Measurements from ENCODE around the gene ARIH2.
"Not testable (repeated sequence)": the region's sequence is repeated elsewhere in the genome, so short reads cannot be mapped to it uniquely, and the experiment has no call there.

Gene ARIH2

GRCh38 chr3:49006408-49007067 lies 87.9 kb downstream of the ARIH2 start:
- Histone ChIP-seq H3K4me2 (peak overlapping the region; percentile 94 to 100 (median 96)), H3K9ac (peak overlapping the region; percentile 87 to 99 (median 94))
- no peak for TF ChIP-seq Cebpa-rat (IDR thresholded peaks at IDR 0.05)

GRCh38 chr3:49007068-49007770 lies 88.6 kb downstream of the ARIH2 start, which contains the start of gene WDR6:
WDR6 (plus strand) TSS chr3:49007391; CDS start chr3:49007432, 41 bp downstream.
- peaks cover 17 to 44% (median 42%) of the 10 kb centered on the region in 11 experiments; a peak in 21 of 22 replicates for H4K20me1 ChIP-seq
- peak within 1 kb of the TSS; percentile 94 to 100 (median 96) for H3K4me2 ChIP-seq
- H3K27ac ChIP-seq, result peak within 1 kb of the TSS; percentile 87 to 99 (median 95)
- H3K27me3 ChIP-seq, result no peaks in the 10 kb centered on the region
- peak within 1 kb of the TSS; percentile 87 to 99 (median 94) for H3K9ac ChIP-seq
- peaks cover 28 to 44% (median 36%) of the 10 kb centered on the region in 10 experiments for H3K4me1 ChIP-seq
- H3K4me3 ChIP-seq, result peak within 1 kb of the TSS; percentile 67 to 91 (median 80)
- H3K9me3 ChIP-seq (replicated peaks in 1 of 11), result no peaks in the 10 kb centered on the region
- H3K36me3 ChIP-seq, result peaks cover 13 to 30% (median 18%) of the 10 kb centered on the region in 11 experiments
- no peak for TF ChIP-seq Cebpa-rat (IDR thresholded peaks at IDR 0.05)

More at GRCh38 chr3:49006408-49007067, 87.9 kb downstream of the ARIH2 start:
- Histone ChIP-seq H3K4me3 (peak overlapping the region; percentile 67 to 91 (median 80)), H4K20me1 (peaks cover 10 to 37% (median 35%) of the 10 kb centered on the region in 11 experiments; a peak in 21 of 22 replicates), H3K27me3 (no peaks in the 10 kb centered on the region), H3K4me1 (peaks cover 28 to 41% (median 35%) of the 10 kb centered on the region in 10 experiments), H3K36me3 (peaks cover 6 to 24% (median 11%) of the 10 kb centered on the region in 11 experiments; a peak in 21 of 22 replicates), H3K9me3 (replicated peaks in 1 of 11) (no peaks in the 10 kb centered on the region), H3K27ac (peak overlapping the region; percentile 87 to 99 (median 95))

DNA sequence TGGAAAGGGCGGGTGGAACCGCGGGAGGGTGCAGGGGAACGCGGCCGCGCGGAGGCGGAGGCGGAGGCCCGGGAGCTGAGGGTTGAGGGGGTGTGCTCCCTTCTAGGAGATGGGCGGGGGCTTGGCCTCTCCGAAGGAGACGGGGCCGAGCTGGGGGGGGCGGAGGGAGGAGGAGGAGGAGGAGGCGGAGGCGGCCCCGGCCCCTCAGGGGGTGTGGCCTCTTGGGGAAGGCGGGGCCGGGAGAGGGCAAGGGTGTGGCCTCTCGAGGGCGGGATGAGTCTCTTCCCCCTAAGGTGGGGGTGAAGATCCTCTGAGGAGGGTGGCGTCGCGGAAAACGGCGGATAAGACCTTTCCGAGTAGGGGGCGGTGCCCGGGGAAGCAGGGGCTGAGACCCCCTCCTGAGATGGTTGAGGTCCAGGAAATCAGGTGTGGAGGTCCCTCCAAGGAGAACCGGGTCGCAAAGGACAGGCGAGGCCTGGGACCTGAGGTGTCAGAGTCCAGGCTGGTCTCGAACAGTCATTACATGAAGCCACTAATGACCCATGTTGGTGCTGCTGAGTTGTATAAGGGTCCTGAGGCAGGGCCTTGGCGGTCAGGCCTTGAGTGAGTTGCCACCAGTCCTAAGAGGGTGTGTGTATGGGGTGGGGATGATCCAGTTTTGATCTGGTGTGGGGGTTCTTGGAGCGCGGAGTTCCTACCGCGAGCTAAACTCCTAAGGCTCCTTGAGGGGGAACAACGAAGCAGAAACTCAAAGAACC lies 89.3 kb downstream of the ARIH2 start:
- Histone ChIP-seq H3K4me3 (peak overlapping the region; percentile 67 to 91 (median 80)), H3K9me3 (replicated peaks in 1 of 11) (no peaks in the 10 kb centered on the region)

GRCh38 chr3:49008627-49009026 lies 90.0 kb downstream of the ARIH2 start:
- Histone ChIP-seq H3K27ac (peak overlapping the region; percentile 23 to 99 (median 95); a peak in 20 of 22 replicates), H3K36me3 (peaks cover 27 to 45% (median 31%) of the 10 kb centered on the region in 11 experiments), H3K4me2 (peak overlapping the region; percentile 94 to 100 (median 96)), H3K4me3 (peak overlapping the region; percentile 67 to 91 (median 80)), H4K20me1 (peaks cover 31 to 58% (median 56%) of the 10 kb centered on the region in 11 experiments), H3K4me1 (peaks cover 28 to 54% (median 40%) of the 10 kb centered on the region in 10 experiments), H3K9ac (peak overlapping the region; percentile 87 to 99 (median 94))
- H3K27me3 ChIP-seq; H3K9me3 ChIP-seq (replicated peaks in 1 of 11): not testable (repeated sequence)

More for the DNA sequence above, 89.3 kb downstream of the ARIH2 start:
- peak overlapping the region; percentile 94 to 100 (median 96) for H3K4me2 ChIP-seq
- H3K27me3 ChIP-seq, result no peaks in the 10 kb centered on the region
- peaks cover 28 to 47% (median 36%) of the 10 kb centered on the region in 10 experiments for H3K4me1 ChIP-seq
- no peak for TF ChIP-seq Cebpa-rat (IDR thresholded peaks at IDR 0.05)
- H3K9ac ChIP-seq, result peak overlapping the region; percentile 87 to 99 (median 94)
- peak overlapping the region; percentile 87 to 99 (median 95) for H3K27ac ChIP-seq
- peaks cover 20 to 38% (median 25%) of the 10 kb centered on the region in 11 experiments for H3K36me3 ChIP-seq
- H4K20me1 ChIP-seq, result peaks cover 25 to 52% (median 50%) of the 10 kb centered on the region in 11 experiments; a peak in 21 of 22 replicates

DNA sequence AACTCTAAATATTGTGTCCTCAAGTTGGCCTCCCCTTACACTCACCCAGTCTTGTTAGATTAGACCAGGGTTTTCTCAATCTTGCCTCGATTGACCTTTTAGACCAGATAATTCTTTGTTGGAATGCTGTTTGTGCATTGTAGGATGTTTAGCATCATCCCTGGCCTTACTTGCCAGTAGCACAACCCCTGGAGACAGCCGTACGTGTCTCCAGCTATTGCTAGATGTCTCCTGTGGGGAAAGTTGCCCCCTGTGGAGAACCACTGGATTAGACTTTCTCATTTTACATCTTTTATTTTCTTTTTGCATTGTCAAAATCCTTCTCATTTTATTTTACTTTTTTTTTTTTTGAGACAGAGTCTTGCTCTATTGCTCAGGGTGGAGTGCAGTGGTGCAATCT lies 90.8 kb downstream of the ARIH2 start:
- H3K4me3 ChIP-seq, result no peak overlapping the region
- H3K9ac ChIP-seq, result peak overlapping the region in 1 of 11 experiments; percentile 39; a peak in 2 of 22 replicates
- H3K27me3 ChIP-seq, result no peaks in the 10 kb centered on the region
- H3K36me3 ChIP-seq, result peaks cover 35 to 52% (median 39%) of the 10 kb centered on the region in 11 experiments
- H4K20me1 ChIP-seq, result peaks cover 39 to 66% (median 64%) of the 10 kb centered on the region in 11 experiments
- H3K4me1 ChIP-seq, result peaks cover 28 to 61% (median 47%) of the 10 kb centered on the region in 10 experiments
- H3K9me3 ChIP-seq (replicated peaks in 1 of 11), result no peaks in the 10 kb centered on the region
- no peak for TF ChIP-seq Cebpa-rat (IDR thresholded peaks at IDR 0.05)
- H3K27ac ChIP-seq, result peak overlapping the region in 1 of 11 experiments; percentile 14; a peak in 1 of 22 replicates
- peak overlapping the region; percentile 34 to 62 (median 51); a peak in 18 of 22 replicates for H3K4me2 ChIP-seq

GRCh38 chr3:49012441-49013017 lies 93.9 kb downstream of the ARIH2 start:
- Histone ChIP-seq H3K4me3 (no peak overlapping the region), H4K20me1 (peaks cover 50 to 97% (median 95%) of the 10 kb centered on the region in 11 experiments), H3K27ac (no peak overlapping the region), H3K4me1 (peaks cover 32 to 73% (median 58%) of the 10 kb centered on the region in 10 experiments), H3K4me2 (no peak overlapping the region), H3K9ac (no peak overlapping the region), H3K9me3 (replicated peaks in 1 of 11) (no peaks in the 10 kb centered on the region), H3K36me3 (peaks cover 57 to 81% (median 65%) of the 10 kb centered on the region in 11 experiments), H3K27me3 (no peaks in the 10 kb centered on the region)
- no peak for TF ChIP-seq Cebpa-rat (IDR thresholded peaks at IDR 0.05)

DNA sequence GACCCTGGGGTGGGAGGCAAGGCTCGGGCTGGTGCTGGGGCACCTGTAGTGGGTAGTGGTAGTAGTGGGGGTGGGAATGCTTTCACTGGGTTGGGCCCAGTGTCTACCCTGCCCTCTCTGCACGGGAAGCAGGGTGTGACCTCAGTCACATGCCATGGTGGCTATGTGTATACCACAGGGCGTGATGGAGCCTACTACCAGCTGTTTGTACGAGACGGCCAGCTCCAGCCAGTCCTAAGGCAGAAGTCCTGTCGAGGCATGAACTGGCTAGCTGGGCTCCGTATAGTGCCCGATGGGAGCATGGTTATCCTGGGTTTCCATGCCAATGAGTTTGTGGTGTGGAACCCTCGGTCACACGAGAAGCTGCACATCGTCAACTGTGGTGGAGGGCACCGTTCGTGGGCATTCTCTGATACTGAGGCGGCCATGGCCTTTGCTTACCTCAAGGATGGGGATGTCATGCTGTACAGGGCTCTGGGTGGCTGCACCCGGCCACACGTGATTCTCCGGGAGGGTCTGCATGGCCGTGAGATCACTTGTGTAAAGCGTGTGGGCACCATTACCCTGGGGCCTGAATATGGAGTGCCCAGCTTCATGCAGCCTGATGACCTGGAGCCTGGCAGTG lies 94.6 kb downstream of the ARIH2 start:
- H3K4me1 ChIP-seq, result peaks cover 32 to 73% (median 59%) of the 10 kb centered on the region in 10 experiments
- H3K36me3 ChIP-seq, result peaks cover 57 to 81% (median 65%) of the 10 kb centered on the region in 11 experiments
- no peaks in the 10 kb centered on the region for H3K9me3 ChIP-seq (replicated peaks in 1 of 11)
- H3K4me2 ChIP-seq, result peak overlapping the region in 3 of 11 experiments; percentile 6 to 7 (median 6); a peak in 1 of 22 replicates
- no peak overlapping the region for H3K27ac ChIP-seq
- H3K9ac ChIP-seq, result no peak overlapping the region
- no peaks in the 10 kb centered on the region for H3K27me3 ChIP-seq
- no peak for TF ChIP-seq Cebpa-rat (IDR thresholded peaks at IDR 0.05)
- no peak overlapping the region for H3K4me3 ChIP-seq
- H4K20me1 ChIP-seq, result peaks cover 50 to 98% (median 95%) of the 10 kb centered on the region in 11 experiments
